CD4-positive, CD25-positive, alpha-beta regulatory T cell (primary cell): Measurements from ENCODE around the gene EXT2. TPM values are rescaled to one million over a fixed set of nuclear protein-coding genes. Genes with fewer than 3 reads are reported as not detected.

ENCODE experiments used
- ATAC-seq, 2 donors: fragments of 150-1000 bp; cut with Tn5 transposase; one replicate each; pipeline ENCODE4 v1.10.0; 2021; ENCODE audit warnings: low read depth in 2 of 2, moderate number of reproducible peaks in 2 of 2, moderate library complexity in 1 of 2
- DNase-seq, 3 donors: peaks; one replicate each; pipeline versions ENCODE4 v3.0.0 to v3.0.0-alpha.2; 2012 to 2022; ENCODE audit warnings: mixed read lengths in 1 of 3
- H3K27ac ChIP-seq: one replicate; pipeline ENCODE4 v1.7.0; 2013; ENCODE audit warnings: mild to moderate bottlenecking, low read length; ENCODE audit not compliant: insufficient read depth, poor library complexity, severe bottlenecking
- H3K27me3 ChIP-seq: one replicate; pipeline ENCODE4 v1.7.0; 2013; ENCODE audit warnings: low read length; ENCODE audit not compliant: control insufficient read depth, insufficient read depth
- H3K36me3 ChIP-seq: one replicate; pipeline ENCODE4 v1.7.0; 2013; ENCODE audit warnings: mild to moderate bottlenecking, low read length, moderate library complexity; ENCODE audit not compliant: control insufficient read depth, insufficient read depth
- H3K4me1 ChIP-seq: 2 replicates; pipeline ENCODE4 v1.7.0; 2013; ENCODE audit warnings: mild to moderate bottlenecking, low read length; ENCODE audit not compliant: insufficient read depth, control insufficient read depth, poor library complexity, severe bottlenecking
- H3K4me3 ChIP-seq: one replicate; pipeline ENCODE4 v1.7.0; 2013; ENCODE audit warnings: low read depth, mild to moderate bottlenecking, low read length, moderate library complexity
- H3K9me3 ChIP-seq, 2 experiments: 1 replicate in 1 of 2; 2 replicates in 1 of 2; pipeline ENCODE4 v1.7.0; 2013; ENCODE audit warnings: low read length in 2 of 2, mild to moderate bottlenecking in 1 of 2, moderate library complexity in 1 of 2; ENCODE audit not compliant: control insufficient read depth in 2 of 2
- H3K27ac Mint-ChIP-seq, 3 donors: one replicate each; pipeline ENCODE4 v1.8.0; 2020 to 2022; ENCODE audit warnings: mild to moderate bottlenecking in 3 of 3, mixed read lengths in 3 of 3, moderate library complexity in 2 of 3
- H3K27me3 Mint-ChIP-seq: one replicate; pipeline ENCODE4 v1.8.0; 2022; ENCODE audit warnings: mild to moderate bottlenecking, mixed read lengths
- H3K36me3 Mint-ChIP-seq: one replicate; pipeline ENCODE4 v1.8.0; 2020; ENCODE audit warnings: mixed read lengths
- H3K4me1 Mint-ChIP-seq, 4 donors: one replicate each; pipeline ENCODE4 v1.8.0; 2020 to 2022; ENCODE audit warnings: mixed read lengths in 4 of 4, mild to moderate bottlenecking in 1 of 4
- H3K4me3 Mint-ChIP-seq, 4 donors: one replicate each; pipeline ENCODE4 v1.8.0; 2020 to 2022; ENCODE audit warnings: mild to moderate bottlenecking in 4 of 4, mixed read lengths in 4 of 4, moderate library complexity in 3 of 4
- H3K9me3 Mint-ChIP-seq, 7 donors: one replicate each; pipeline ENCODE4 v1.8.0; 2020 to 2022; ENCODE audit warnings: mixed read lengths in 7 of 7, mild to moderate bottlenecking in 3 of 7, moderate library complexity in 2 of 7
- polyA plus RNA-seq, 4 donors: library from polyadenylated mRNA; unstranded; fragments of 300-500 nt; fragmentation: Illumina TruSeq; gene quantifications; one replicate each; pipeline ENCODE4 v1.2.3, GENCODE V29; 2021
- total RNA-seq: library from RNA; stranded (reverse); gene quantifications from one replicate; pipeline ENCODE4 v1.2.3, GENCODE V29; 2022

Gene EXT2
- total and polyA plus RNA-seq, 5 donors from 2014 or later = 25.6 to 42.6 (median 41.4) TPM

GRCh38 chr11:44186321-44186930 is 90.9 kb downstream of the EXT2 start:
- H3K9me3 Mint-ChIP-seq = peaks cover 0 to 24% (median 8%) of the 10 kb centered on the region in 7 donors
- no peaks in the 10 kb centered on the region for H3K27me3 Mint-ChIP-seq
- Histone ChIP-seq H3K36me3 (peaks cover 18% of the 10 kb centered on the region), H3K27ac (no peak overlapping the region), H3K4me1 (no peaks in the 10 kb centered on the region), H3K4me3 (no peak overlapping the region), H3K27me3 (no peaks in the 10 kb centered on the region), H3K9me3 (peaks cover 16 to 20% of the 10 kb centered on the region in 2 experiments)
- no peak for ATAC-seq
- H3K27ac Mint-ChIP-seq = no peak overlapping the region
- no peak overlapping the region for H3K4me3 Mint-ChIP-seq
- H3K4me1 Mint-ChIP-seq = peaks cover 10 to 21% (median 16%) of the 10 kb centered on the region in 4 donors
- H3K36me3 Mint-ChIP-seq = peaks cover 34% of the 10 kb centered on the region
- no peak for DNase-seq

DNA sequence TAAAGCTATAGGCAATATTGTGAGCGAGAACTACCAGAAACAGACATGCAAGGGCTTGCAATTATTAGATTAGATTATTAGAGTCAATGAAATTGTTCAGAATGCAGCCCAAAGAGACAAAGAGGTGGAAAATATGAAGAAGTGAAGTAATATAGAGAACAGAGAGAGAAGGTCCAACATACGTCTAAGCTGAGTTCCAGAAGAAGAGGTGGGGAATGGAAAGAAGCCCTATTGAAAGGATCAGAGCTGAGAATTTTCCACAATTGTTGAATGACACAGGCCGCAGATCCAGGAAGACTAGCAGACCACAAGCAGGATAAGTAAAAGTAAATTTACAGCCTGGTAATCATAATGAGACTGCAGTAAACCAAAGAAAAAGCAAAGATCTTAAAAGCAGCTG is 93.2 kb downstream of the EXT2 start:
- H3K27ac Mint-ChIP-seq = no peak overlapping the region
- peaks cover 21% of the 10 kb centered on the region for H3K36me3 ChIP-seq

DNA sequence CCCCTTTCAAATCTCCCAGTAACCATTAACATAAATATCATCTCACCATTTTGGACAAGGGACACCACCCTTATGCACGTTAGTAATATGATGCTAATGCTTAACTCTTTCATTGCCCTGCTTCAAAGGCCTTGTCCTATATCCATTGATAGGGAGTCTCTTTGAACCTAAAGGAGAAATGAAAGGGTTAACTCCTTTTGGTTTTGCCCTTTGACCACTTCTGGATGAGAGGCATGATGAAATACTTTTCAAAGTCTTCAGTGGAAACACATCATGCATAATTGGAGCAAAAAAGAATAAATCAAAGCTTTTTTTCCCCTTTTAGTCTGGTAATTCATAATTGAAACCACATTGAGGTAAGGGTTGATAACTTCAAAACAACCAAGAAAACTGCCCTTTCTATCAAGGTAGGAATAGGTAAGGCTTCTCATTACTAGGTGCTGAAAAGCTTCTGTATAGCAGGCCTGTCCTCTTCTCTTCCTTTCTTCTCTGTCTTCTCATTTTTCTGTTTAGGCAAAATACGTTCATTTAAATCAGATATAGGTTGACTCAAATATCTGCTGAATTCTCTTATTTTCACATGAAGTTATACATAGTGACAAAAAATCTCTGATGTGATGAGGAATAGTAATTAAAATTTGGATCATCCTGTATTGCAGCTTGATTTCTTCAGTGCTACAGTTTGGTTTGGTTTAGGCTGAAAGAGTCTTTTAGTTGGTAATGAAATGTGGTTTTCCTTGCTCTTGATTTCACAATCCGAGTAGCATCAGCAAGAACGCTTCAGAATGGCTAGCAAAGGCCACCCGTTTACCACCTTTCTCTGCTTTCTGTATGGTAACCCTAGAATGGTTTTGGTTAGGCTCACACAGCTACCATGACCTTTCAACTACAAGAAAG is 94.8 kb downstream of the EXT2 start:
- H3K27ac ChIP-seq = no peak overlapping the region
- Mint-ChIP-seq H3K4me1 (peaks cover 13 to 32% (median 26%) of the 10 kb centered on the region in 4 donors), H3K4me3 (no peak overlapping the region), H3K9me3 (peaks cover 0 to 24% (median 8%) of the 10 kb centered on the region in 7 donors), H3K27me3 (no peaks in the 10 kb centered on the region), H3K27ac (no peak overlapping the region), H3K36me3 (peaks cover 50% of the 10 kb centered on the region)
- H3K9me3 ChIP-seq = peaks cover 16 to 20% of the 10 kb centered on the region in 2 experiments
- no peak for DNase-seq
- peaks cover 21% of the 10 kb centered on the region for H3K36me3 ChIP-seq
- H3K4me3 ChIP-seq = no peak overlapping the region
- no peaks in the 10 kb centered on the region for H3K27me3 ChIP-seq
- ATAC-seq = no peak
- H3K4me1 ChIP-seq = no peaks in the 10 kb centered on the region

More for the DNA sequence above, 93.2 kb downstream of the EXT2 start:
- no peak overlapping the region for H3K4me3 ChIP-seq
- Mint-ChIP-seq H3K4me3 (no peak overlapping the region), H3K36me3 (peaks cover 44% of the 10 kb centered on the region), H3K4me1 (peaks cover 13 to 32% (median 25%) of the 10 kb centered on the region in 4 donors), H3K9me3 (peaks cover 0 to 24% (median 8%) of the 10 kb centered on the region in 7 donors), H3K27me3 (no peaks in the 10 kb centered on the region)
- no peaks in the 10 kb centered on the region for H3K27me3 ChIP-seq
- DNase-seq (peak in 1 of 3 donors; percentile 5), ATAC-seq (no peak)
- peaks cover 16 to 20% of the 10 kb centered on the region in 2 experiments for H3K9me3 ChIP-seq
- H3K27ac ChIP-seq = no peak overlapping the region
- no peaks in the 10 kb centered on the region for H3K4me1 ChIP-seq

- Mint-ChIP-seq H3K9me3 (peaks cover 0 to 24% (median 8%) of the 10 kb centered on the region in 7 donors), H3K27me3 (no peaks in the 10 kb centered on the region), H3K36me3 (peaks cover 46% of the 10 kb centered on the region), H3K27ac (no peak overlapping the region), H3K4me1 (peaks cover 11 to 32% (median 26%) of the 10 kb centered on the region in 4 donors), H3K4me3 (no peak overlapping the region)
- H3K9me3 ChIP-seq = peaks cover 16 to 20% of the 10 kb centered on the region in 2 experiments
- no peaks in the 10 kb centered on the region for H3K4me1 ChIP-seq
- DNase-seq (no peak), ATAC-seq (no peak)
- H3K36me3 ChIP-seq = peaks cover 21% of the 10 kb centered on the region
- H3K27ac ChIP-seq = no peak overlapping the region
- no peak overlapping the region for H3K4me3 ChIP-seq
- no peaks in the 10 kb centered on the region for H3K27me3 ChIP-seq
Observed at GRCh38 chr11:44190883-44191230, 95.4 kb downstream of the EXT2 start.

DNA sequence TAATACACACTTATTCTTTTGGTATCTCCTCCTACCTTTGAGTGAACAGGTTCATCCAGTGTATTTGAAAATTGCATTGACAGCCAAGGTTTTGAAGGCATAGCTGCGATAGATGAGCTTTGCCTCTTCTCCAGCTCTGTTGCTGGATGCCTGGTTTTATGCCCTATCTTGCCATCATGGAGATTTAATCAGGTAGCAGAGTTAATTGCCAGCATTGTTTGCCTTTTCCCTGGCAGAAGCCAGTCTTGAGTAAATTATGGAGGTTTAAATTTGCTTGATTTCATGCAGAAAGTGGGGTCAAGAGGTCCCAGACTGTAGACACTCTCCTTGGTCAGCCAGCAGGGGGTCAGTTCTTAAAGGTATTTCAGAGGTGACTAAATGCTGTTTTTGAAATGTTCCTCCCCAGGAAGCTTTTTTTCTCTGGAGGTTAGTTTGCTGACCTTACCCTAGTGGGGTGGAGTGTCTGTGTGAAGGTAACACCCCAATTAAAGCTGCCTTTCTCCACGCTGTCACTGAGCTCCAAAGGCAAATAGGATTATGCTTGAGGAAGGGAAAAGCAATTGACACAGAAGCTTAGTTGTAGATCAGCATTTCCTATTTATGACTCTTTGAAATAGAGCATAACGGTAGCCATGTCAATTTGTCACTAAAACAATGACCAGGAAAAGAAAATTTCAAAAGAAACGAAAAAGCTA is 96.0 kb downstream of the EXT2 start:
- Histone ChIP-seq H3K27ac (no peak overlapping the region), H3K27me3 (no peaks in the 10 kb centered on the region), H3K4me3 (no peak overlapping the region), H3K4me1 (no peaks in the 10 kb centered on the region), H3K9me3 (peaks cover 16 to 20% of the 10 kb centered on the region in 2 experiments), H3K36me3 (peaks cover 21% of the 10 kb centered on the region)
- ATAC-seq (no peak), DNase-seq (no peak)
- Mint-ChIP-seq H3K4me1 (peaks cover 11 to 32% (median 26%) of the 10 kb centered on the region in 4 donors), H3K9me3 (peaks cover 0 to 24% (median 8%) of the 10 kb centered on the region in 7 donors), H3K27ac (no peak overlapping the region), H3K36me3 (peaks cover 51% of the 10 kb centered on the region), H3K4me3 (no peak overlapping the region), H3K27me3 (no peaks in the 10 kb centered on the region)

- Histone ChIP-seq H3K36me3 (peaks cover 23% of the 10 kb centered on the region), H3K9me3 (peaks cover 16 to 20% of the 10 kb centered on the region in 2 experiments), H3K4me1 (no peaks in the 10 kb centered on the region), H3K27me3 (no peaks in the 10 kb centered on the region), H3K4me3 (no peak overlapping the region), H3K27ac (no peak overlapping the region)
- H3K4me1 Mint-ChIP-seq = peaks cover 11 to 32% (median 26%) of the 10 kb centered on the region in 4 donors
- H3K4me3 Mint-ChIP-seq = no peak overlapping the region
- DNase-seq = no peak
- peaks cover 0 to 24% (median 8%) of the 10 kb centered on the region in 7 donors for H3K9me3 Mint-ChIP-seq
- no peaks in the 10 kb centered on the region for H3K27me3 Mint-ChIP-seq
- no peak for ATAC-seq
- peaks cover 55% of the 10 kb centered on the region for H3K36me3 Mint-ChIP-seq
- H3K27ac Mint-ChIP-seq = peak overlapping the region in 1 of 3 donors; percentile 51
Observed at GRCh38 chr11:44192017-44192385, 96.5 kb downstream of the EXT2 start.

GRCh38 chr11:44192462-44193100 is 97.1 kb downstream of the EXT2 start:
- peak overlapping the region in 1 of 3 donors; percentile 51 for H3K27ac Mint-ChIP-seq
- H3K4me1 Mint-ChIP-seq = peaks cover 11 to 32% (median 26%) of the 10 kb centered on the region in 4 donors
- H3K4me3 Mint-ChIP-seq = no peak overlapping the region
- H3K27me3 Mint-ChIP-seq = no peaks in the 10 kb centered on the region
- Histone ChIP-seq H3K27ac (no peak overlapping the region), H3K27me3 (no peaks in the 10 kb centered on the region), H3K4me3 (no peak overlapping the region), H3K4me1 (no peaks in the 10 kb centered on the region), H3K36me3 (peaks cover 27% of the 10 kb centered on the region), H3K9me3 (peaks cover 15 to 18% of the 10 kb centered on the region in 2 experiments)
- peaks cover 54% of the 10 kb centered on the region for H3K36me3 Mint-ChIP-seq
- no peak for ATAC-seq
- peaks cover 0 to 19% (median 8%) of the 10 kb centered on the region in 7 donors for H3K9me3 Mint-ChIP-seq
- DNase-seq = peak in 1 of 3 donors; percentile 21
